ENCODE results near the gene SSTR5. TPM values are rescaled to one million over a fixed set of nuclear protein-coding genes. Genes with fewer than 3 reads are reported as not detected.
"Not testable (repeated sequence)": the region's sequence is repeated elsewhere in the genome, so short reads cannot be mapped to it uniquely, and the experiment has no call there.

SSTR5 gene
- total RNA-seq, result not detected

- no peak for DNase-seq
These were observed at the start of gene SSTR5 for GRCh38 chr16:1072526-1073261. Gene SSTR5 (plus strand): TSS chr16:1072747. CDS start chr16:1078869, 6,122 bp downstream.

GRCh38 chr16:1024138-1024537, 48.4 kb upstream of the SSTR5 start:
- no peak for DNase-seq

DNA sequence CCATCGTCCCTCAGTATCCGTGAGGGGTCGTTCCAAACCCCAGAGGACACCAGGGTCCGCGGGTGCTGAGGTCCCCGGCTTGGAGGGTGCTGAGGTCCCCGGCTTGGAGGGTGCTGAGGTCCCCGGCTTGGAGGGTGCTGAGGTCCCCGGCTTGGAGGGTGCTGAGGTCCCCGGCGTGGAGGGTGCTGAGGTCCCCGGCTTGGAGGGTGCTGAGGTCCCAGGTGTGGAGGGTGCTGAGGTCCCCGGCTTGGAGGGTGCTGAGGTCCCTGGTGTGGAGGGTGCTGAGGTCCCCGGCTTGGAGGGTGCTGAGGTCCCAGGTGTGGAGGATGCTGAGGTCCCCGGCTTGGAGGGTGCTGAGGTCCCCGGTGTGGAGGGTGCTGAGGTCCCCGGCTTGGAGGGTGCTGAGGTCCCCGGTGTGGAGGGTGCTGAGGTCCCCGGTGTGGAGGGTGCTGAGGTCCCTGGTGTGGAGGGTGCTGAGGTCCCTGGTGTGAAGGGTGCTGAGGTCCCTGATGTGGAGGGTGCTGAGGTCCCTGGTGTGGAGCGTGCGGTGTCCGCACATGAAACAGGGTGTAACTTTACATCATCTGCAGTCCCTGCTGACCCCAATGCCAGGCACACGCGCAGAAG, 47.3 kb upstream of the SSTR5 start:
- not testable (repeated sequence) for DNase-seq

- no peak for DNase-seq
These were observed 46.3 kb upstream of the SSTR5 start for GRCh38 chr16:1026057-1026783.

DNA sequence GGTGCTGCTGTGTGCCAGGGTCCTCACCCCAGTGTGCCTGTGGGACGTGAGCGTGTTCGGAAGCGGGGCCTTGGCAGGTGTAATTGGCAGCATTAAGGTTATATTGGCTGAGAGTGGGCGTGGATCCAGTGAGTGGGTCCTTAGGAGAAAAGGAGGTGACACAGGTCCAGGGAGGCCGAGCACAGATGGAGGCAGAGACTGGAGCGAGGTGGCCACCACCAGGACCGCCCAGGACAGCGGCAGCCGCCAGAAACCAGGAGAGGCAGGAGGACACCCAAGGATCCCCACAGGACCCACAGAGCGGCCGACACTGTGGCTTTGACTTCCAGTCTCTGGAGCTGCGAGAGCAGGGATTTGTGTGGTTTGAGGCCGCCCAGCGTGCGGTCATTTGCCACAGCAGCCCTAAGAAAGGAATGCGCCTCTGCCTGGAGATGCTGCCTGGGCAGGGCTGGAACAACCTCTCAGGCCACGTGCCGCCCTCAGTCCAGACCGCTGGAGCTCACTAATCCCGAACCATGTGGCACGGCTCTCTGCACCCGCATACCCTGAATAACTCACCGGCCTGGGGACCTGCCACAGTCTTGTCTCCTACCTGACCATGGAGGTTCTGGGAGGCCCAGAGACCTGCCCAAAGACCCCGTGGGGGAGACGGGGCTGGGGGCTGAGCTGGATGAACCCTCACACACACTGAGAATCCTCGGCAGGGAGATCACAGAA, 45.6 kb upstream of the SSTR5 start:
- DNase-seq, result no peak

DNA sequence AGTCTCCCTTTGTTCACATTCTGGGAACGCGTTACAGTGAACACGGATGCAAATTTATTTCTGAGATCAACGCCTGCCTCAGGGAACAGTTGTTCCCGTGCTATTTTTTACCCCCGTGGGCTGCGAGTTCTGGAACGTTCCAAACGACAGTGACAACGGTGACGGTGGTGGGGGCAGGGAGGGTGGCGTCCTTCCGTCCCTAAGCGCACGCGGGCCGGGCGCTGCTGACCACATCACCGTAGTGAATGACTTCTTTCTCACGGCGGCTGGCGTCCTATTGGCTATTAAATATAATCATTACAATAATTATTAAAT, 45.1 kb upstream of the SSTR5 start:
- no peak for DNase-seq

GRCh38 chr16:1028056-1028455, 44.5 kb upstream of the SSTR5 start:
- no peak for DNase-seq

- no peak for DNase-seq
These were observed 43.9 kb upstream of the SSTR5 start for GRCh38 chr16:1028524-1029258.

- no peak for DNase-seq
These were observed 43.3 kb upstream of the SSTR5 start for GRCh38 chr16:1029259-1029545.

GRCh38 chr16:1030473-1030901, 42.1 kb upstream of the SSTR5 start:
- DNase-seq, result no peak

GRCh38 chr16:1031666-1032065, 40.9 kb upstream of the SSTR5 start:
- no peak for DNase-seq

DNA sequence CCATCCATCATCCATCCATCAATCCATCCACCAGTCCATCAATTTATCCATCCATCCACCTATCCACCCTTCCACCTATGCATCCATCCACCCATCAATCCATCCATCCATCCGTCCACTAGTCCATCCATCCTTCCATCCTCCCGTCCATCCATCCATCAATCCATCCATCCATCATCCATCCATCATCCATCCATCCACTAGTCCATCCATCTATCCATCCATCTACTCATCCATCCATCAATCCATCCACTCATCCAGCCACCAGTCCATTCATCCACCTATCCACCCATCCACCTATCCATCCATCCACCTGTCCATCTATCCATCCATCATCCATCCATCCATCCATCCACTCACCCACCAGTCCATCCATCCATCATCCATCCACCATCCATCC, 39.9 kb upstream of the SSTR5 start:
- DNase-seq, result no peak

GRCh38 chr16:1033128-1033679, 39.3 kb upstream of the SSTR5 start:
- DNase-seq, result no peak

DNA sequence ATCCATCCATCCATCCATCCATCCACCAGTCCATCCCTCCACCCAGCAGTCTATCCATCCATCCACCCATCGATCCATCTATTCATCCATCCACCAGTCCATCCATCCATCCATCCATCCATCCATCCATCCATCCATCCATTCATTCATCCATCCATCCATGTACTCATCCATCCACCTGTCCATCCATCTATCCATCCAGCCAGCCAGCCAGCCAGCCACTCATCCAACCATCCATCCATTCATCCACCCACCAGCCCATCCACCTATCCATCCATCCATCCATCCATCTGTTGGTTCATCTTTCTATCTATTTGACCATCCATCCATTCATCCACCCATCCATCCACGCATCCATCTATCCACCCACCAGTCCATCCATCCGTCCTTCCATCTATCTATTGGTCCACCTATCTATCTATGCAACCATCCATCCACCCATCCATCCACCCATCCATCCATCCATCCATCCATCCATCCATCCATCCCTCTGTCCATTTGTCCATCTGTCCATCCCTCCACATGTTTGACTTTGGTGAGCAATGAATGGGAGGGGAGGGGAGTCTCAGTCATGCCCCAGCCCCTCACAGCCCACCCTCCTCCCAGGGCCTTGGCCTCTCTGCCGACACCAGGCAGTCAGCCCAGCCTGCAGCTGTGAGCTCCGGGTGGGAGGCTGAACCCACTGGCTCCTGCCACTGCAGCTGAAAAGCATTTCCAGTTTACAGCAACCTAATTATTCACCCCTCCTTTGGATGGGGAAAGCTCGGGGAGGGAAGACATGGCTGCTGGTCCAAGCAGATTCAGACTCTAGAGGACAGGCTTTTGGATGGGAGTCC, 38.1 kb upstream of the SSTR5 start:
- no peak for DNase-seq

GRCh38 chr16:1035066-1035415, 37.5 kb upstream of the SSTR5 start:
- no peak for DNase-seq

DNA sequence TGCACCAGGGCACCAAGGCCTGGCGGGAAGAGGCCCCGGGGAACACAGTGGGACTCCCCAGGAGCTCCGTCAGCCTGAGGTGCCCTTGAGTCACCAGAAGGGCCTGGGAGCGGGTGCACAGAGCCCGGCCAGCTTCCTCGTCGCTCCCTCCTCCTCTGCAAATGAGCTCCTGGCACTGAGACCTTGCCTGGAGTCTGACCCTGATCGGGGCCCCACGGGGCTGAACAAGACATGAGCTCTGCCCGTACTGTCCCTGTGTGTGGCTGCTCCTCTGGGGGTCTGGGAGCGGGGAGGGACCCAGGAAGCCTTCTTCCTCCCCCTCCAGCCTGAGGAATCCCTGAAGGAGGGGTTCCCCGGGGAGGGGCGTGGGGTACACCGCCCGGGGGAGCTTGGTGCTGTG, 36.4 kb upstream of the SSTR5 start:
- no peak for DNase-seq

- no peak for DNase-seq
These were observed 35.7 kb upstream of the SSTR5 start for GRCh38 chr16:1036726-1037393.

DNA sequence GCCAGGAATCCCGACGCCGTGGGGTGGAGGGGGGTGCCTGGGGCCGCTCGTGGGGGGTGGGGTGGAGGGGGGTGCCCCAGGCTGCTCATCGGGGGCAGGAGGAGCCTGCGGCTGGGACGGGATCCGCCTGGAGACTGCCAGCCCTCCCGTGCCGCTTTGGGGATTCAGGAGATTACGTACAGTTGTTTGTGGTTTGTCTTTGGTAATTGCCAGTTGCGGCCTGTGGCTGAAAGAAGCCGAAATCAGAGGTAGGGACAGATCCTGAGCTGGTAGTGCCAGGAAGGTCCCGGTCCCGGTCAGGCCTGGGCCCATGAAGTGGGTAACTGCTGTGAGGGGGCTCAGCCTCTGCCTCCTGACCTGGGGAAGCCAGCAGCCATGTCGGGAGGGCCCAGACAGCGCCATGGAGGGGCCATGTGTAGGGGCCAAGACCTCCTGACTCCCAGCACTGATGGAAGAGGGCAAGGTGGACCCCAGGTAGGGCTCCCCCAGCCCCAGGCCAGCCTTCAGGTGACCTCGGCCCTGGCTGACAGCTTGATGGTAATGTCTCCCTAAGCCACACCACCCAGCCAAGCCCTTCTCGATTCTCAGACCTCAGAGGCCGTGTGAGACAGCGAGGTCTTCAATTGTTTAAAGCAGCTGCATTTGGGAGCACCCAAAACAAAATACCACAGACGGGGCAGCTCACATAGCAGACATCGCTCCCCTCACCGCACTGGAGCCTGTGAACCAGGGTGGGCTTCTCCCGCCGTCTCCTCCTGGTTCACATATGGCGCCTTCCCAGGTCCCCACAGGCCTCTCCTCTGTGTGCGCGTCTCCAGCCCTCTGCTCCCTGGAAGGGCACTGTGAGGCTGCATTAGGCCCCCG, 34.9 kb upstream of the SSTR5 start:
- no peak for DNase-seq

DNA sequence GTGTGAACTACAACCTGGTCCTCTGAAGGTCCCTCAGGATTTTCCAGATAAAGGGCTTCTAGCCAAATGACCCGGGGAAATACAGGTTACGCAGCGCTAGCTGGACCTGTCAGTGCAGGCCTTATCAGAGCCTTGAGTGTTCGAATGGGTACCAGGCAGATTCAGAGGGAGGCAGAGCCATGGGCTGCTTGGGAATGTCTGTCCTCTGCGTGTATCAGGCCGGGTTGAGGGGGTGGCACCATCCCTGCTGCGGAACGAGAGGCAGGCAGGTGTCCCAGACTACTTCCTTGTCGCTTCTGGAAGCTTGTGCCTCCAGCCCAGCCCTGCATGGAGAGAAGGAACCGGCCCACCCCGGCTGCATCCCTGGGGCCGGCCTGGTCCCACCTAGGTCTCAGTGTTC, 33.6 kb upstream of the SSTR5 start:
- no peak for DNase-seq

- no peak for DNase-seq
These were observed 32.8 kb upstream of the SSTR5 start for GRCh38 chr16:1039762-1040161.
